Testis (tissue), 3 donors: ENCODE measurements around the gene ARHGEF37. TPM values are rescaled to one million over a fixed set of nuclear protein-coding genes. Genes with fewer than 3 reads are reported as not detected.

Experiments used
- DNase-seq: peaks from one replicate; pipeline ENCODE4 v3.0.0-alpha.2; 2019
- H3K27ac ChIP-seq, 2 donors: fragments of 200-600 bp; sonication (generic); one replicate each; pipeline ENCODE4 v1.5.1; 2019
- H3K27me3 ChIP-seq: fragments of 200-600 bp; sonication (generic); one replicate; pipeline ENCODE4 v1.5.1; 2019
- H3K36me3 ChIP-seq: fragments of 200-600 bp; sonication (generic); one replicate; pipeline ENCODE4 v1.5.1; 2017; ENCODE audit warnings: low read depth; ENCODE audit errors: missing control alignments
- H3K4me1 ChIP-seq: fragments of 200-600 bp; sonication (generic); one replicate; pipeline ENCODE4 v1.5.1; 2019
- H3K4me3 ChIP-seq, 2 donors: fragments of 200-600 bp; sonication (generic); one replicate each; pipeline ENCODE4 v1.5.1; 2017 to 2019
- H3K9me3 ChIP-seq: fragments of 200-600 bp; sonication (generic); one replicate; pipeline ENCODE4 v1.5.1; 2017
- POLR2A ChIP-seq: fragments of 450-650 bp; IDR thresholded peaks from one replicate; pipeline ENCODE4 v1.6.1; 2017; ENCODE audit warnings: antibody characterized with exemption, mild to moderate bottlenecking, moderate library complexity
- WGBS, 2 donors: methylation state at CpG; one replicate each; pipeline ENCODE4 v1.1.5; 2018; 5-methylcytosine and 5-hydroxymethylcytosine counted together
- intact Hi-C: fragments of 100-400 bp; cut with DNase I; formaldehyde crosslinking; loops from one replicate; pipeline ENCODE4 v1.15.1; 2023; ENCODE audit warnings: low total_unique reads
- polyA plus RNA-seq: library from polyadenylated mRNA; stranded (reverse); fragments of 350-450 nt; fragmentation: Illumina TruSeq; extraction: RNeasy Lipid Tissue Mini Kit (QIAGEN cat#74804); gene quantifications from one replicate; pipeline ENCODE4 v1.2.3, GENCODE V29; 2014; ENCODE audit warnings: low read depth, low replicate concordance; ENCODE audit not compliant: insufficient read depth
- total RNA-seq, 2 donors: library from RNA; depleted of rRNA; stranded (reverse); fragments of >200 nt; gene quantifications; one replicate each; pipeline ENCODE4 v1.2.3, GENCODE V29; 2016
- TF ChIP-seq, protein P1 (sequence below), 3 experiments: fragments of 450-650 bp in 2 of 3; fragments of 200-600 bp in 1 of 3; sonication (generic) in 1 of 3; IDR thresholded peaks; one replicate each; pipeline ENCODE4 v1.5.1; 2016 to 2019; ENCODE audit warnings: antibody characterized with exemption in 3 of 3, mild to moderate bottlenecking in 2 of 3, moderate library complexity in 1 of 3

Gene ARHGEF37
- total and polyA plus RNA-seq, 3 donors from 2014 or later = 12.9 to 17.8 (median 13.4) TPM

DNA sequence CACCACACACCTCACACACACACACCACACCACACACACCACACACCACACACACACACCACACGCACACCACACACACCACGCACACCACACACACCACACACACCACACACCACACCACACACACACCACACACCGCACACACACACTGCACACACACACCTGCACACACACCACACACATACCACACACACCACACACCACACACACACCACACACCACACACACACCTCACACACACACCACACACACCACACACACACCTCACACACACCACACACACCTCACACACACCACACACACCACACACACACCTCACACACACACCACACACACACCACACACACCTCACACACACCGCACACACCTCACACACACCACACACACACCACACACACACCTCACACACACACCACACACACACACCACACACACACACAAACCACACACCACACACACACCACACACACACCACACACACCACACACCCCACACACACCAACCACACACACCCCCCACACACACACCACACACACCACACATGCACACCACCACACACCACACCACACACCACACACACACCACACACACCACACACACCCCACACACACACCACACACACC, 73.7 kb downstream of the ARHGEF37 start:
- Histone ChIP-seq H3K36me3 (no peaks in the 10 kb centered on the region), H3K27me3 (no peaks in the 10 kb centered on the region), H3K4me1 (no peaks in the 10 kb centered on the region), H3K9me3 (no peaks in the 10 kb centered on the region), H3K4me3 (no peak overlapping the region), H3K27ac (no peak overlapping the region)
- no peak for TF ChIP-seq POLR2A
- TF ChIP-seq, protein P1, sequence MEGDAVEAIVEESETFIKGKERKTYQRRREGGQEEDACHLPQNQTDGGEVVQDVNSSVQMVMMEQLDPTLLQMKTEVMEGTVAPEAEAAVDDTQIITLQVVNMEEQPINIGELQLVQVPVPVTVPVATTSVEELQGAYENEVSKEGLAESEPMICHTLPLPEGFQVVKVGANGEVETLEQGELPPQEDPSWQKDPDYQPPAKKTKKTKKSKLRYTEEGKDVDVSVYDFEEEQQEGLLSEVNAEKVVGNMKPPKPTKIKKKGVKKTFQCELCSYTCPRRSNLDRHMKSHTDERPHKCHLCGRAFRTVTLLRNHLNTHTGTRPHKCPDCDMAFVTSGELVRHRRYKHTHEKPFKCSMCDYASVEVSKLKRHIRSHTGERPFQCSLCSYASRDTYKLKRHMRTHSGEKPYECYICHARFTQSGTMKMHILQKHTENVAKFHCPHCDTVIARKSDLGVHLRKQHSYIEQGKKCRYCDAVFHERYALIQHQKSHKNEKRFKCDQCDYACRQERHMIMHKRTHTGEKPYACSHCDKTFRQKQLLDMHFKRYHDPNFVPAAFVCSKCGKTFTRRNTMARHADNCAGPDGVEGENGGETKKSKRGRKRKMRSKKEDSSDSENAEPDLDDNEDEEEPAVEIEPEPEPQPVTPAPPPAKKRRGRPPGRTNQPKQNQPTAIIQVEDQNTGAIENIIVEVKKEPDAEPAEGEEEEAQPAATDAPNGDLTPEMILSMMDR (IDR thresholded peaks at IDR 0.05) = no peak
- intact Hi-C loops = no loop called here
- DNase-seq = no peak
- WGBS, 2 donors = 46 to 76% methylated on average over 3 to 4 of the region's 4 CpGs

DNA sequence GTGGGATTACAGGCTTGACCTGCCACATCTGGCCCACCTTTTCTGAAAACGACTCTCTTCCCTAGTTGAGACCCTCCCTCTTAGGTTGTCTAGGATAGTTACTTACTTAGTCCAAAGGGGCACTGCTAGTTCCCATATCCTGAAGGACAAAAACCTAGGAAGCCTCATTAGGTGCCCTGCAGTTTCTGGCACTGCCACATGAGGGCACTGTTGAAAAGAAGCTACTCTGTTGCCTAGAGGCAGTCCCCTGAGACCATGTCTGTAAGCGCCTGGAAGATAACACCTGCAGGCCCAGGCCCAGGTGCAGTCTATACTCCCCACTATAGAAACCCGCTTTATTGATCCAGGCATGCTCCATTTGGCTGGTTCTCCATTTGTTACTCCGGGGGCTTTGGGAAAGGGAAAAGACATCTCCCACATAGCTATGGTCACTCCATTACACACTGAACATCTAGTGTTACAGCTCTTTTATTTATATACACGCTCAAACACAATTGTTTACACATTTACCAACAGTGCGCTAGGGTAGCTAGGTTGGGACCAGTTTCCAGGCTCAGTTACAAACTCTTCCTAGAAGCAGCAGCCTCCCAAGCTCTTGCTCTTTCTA, 75.4 kb downstream of the ARHGEF37 start:
- no peak overlapping the region for H3K27ac ChIP-seq
- no peaks in the 10 kb centered on the region for H3K4me1 ChIP-seq
- peak; percentile 55 for DNase-seq
- no peaks in the 10 kb centered on the region for H3K9me3 ChIP-seq
- intact Hi-C loops = no loop called here
- 54 to 60% methylated on average over 6 of the region's 6 CpGs for WGBS, 2 donors
- H3K4me3 ChIP-seq = no peak overlapping the region
- no peaks in the 10 kb centered on the region for H3K36me3 ChIP-seq
- TF ChIP-seq, protein P1 (IDR thresholded peaks at IDR 0.05) = peak in 2 of 3 experiments; percentile 41 to 59
- TF ChIP-seq POLR2A = no peak
- no peaks in the 10 kb centered on the region for H3K27me3 ChIP-seq

DNA sequence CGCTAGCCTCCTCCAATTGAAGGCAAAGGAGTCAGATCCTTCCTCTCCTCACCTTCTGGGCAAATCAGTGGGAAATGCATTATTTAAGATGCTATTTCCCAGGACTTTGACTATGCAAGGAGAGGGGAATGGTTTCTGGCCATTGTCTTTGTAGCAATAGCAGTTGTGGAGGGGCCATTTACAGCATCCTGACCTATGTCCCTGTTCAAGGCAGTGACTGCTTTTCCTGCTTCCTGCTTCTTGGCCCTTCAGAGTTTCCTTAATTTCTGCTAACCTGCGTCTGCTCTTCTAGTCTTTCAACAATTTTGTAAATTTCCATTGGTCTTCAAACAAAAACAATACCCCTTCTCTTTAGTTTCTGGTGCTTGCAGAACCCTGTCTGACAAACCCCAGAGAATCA, 76.0 kb downstream of the ARHGEF37 start:
- H3K4me3 ChIP-seq = no peak overlapping the region
- 81 to 97% methylated on average over 2 of the region's 2 CpGs for WGBS, 2 donors
- H3K4me1 ChIP-seq = no peaks in the 10 kb centered on the region
- H3K9me3 ChIP-seq = no peaks in the 10 kb centered on the region
- no peaks in the 10 kb centered on the region for H3K36me3 ChIP-seq
- intact Hi-C loops = no loop called here
- no peak overlapping the region for H3K27ac ChIP-seq
- no peaks in the 10 kb centered on the region for H3K27me3 ChIP-seq
- TF ChIP-seq POLR2A = no peak
- TF ChIP-seq, protein P1 (IDR thresholded peaks at IDR 0.05) = no peak
- no peak for DNase-seq

DNA sequence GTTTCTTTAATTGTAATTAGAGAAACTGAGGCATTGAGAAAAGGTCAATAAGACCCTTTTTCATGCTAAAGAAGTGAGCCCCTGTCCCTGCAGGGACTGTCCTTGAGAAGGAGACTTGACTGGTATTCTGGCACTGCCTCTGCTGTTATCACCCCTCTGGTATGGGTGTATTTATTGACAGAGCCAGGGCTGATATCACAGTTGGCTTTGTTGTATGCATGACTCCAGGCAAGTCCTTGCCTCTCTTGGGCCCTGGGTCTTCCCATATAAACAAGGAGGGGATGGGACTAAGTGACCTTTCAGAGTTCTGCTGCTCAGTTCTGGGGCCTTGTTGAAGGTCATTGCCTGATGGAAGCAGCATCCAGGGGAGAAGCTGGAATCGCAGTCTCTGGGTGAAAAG, 77.0 kb downstream of the ARHGEF37 start:
- DNase-seq = no peak
- intact Hi-C loops = no loop called here
- Histone ChIP-seq H3K27me3 (no peaks in the 10 kb centered on the region), H3K4me3 (no peak overlapping the region), H3K9me3 (no peaks in the 10 kb centered on the region), H3K36me3 (no peaks in the 10 kb centered on the region), H3K4me1 (no peaks in the 10 kb centered on the region), H3K27ac (no peak overlapping the region)
- 79 to 91% methylated on average over 1 of the region's 1 CpG for WGBS, 2 donors
- TF ChIP-seq, protein P1 (IDR thresholded peaks at IDR 0.05) = no peak
- no peak for TF ChIP-seq POLR2A

DNA sequence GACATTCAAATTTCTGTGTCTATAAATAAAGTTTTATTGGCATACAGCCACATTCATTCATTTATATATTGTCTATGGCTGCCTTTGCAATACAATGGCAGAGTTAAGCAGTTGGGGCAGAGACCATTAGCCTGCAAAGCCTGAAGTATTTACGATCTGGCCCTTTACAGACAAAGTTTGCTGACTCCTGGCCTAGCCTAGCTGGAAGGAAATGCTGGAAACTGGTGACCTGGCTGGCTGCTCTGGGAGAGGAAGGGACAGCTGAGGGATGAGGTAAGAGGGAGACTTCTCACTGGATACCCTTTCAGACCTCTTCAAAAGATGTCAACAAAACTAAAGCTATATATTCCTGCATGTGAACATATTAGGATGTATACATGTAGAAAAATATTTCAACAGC, 82.8 kb downstream of the ARHGEF37 start:
- H3K36me3 ChIP-seq = no peaks in the 10 kb centered on the region
- no peak overlapping the region for H3K27ac ChIP-seq
- H3K4me1 ChIP-seq = no peaks in the 10 kb centered on the region
- no peak for TF ChIP-seq POLR2A
- TF ChIP-seq, protein P1 (IDR thresholded peaks at IDR 0.05) = no peak
- no peaks in the 10 kb centered on the region for H3K9me3 ChIP-seq
- DNase-seq = no peak
- no peaks in the 10 kb centered on the region for H3K27me3 ChIP-seq
- WGBS, 2 donors = 53 to 65% methylated on average over 1 of the region's 1 CpG
- H3K4me3 ChIP-seq = no peak overlapping the region
- intact Hi-C loops = no loop called here
